Measurements from ENCODE around the gene NISCH. TPM values are rescaled to one million over a fixed set of nuclear protein-coding genes. Genes with fewer than 3 reads are reported as not detected.

The NISCH gene
- polyA plus RNA-seq, 3 donors, result 9.7 to 106 (median 13.1) TPM

DNA sequence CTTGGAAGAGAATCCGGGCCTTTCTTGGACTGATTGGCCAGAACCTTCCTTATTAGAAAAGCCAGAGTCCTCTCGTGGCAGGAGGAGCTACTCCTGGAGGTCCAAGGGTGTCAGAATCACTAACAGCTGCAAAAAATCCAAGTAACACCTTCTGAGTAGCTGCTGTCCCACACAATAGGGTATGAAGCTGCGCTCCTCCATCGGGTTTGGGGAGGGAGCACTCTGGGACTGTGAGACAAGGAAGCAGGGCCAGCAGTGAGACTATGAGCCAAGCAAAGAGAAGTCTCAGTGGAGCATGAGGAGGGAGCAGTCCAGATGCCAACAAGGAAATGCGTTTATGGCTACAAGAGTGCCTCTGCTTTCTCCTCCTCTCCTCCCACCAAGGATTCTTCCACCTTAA, 32.2 kb upstream of the NISCH start:
- H3K4me2 ChIP-seq (replicated peaks; ENCODE audit: extremely low read depth, low read length, poor library complexity, severe bottlenecking), result no peak overlapping the region
- TF ChIP-seq, protein P1, sequence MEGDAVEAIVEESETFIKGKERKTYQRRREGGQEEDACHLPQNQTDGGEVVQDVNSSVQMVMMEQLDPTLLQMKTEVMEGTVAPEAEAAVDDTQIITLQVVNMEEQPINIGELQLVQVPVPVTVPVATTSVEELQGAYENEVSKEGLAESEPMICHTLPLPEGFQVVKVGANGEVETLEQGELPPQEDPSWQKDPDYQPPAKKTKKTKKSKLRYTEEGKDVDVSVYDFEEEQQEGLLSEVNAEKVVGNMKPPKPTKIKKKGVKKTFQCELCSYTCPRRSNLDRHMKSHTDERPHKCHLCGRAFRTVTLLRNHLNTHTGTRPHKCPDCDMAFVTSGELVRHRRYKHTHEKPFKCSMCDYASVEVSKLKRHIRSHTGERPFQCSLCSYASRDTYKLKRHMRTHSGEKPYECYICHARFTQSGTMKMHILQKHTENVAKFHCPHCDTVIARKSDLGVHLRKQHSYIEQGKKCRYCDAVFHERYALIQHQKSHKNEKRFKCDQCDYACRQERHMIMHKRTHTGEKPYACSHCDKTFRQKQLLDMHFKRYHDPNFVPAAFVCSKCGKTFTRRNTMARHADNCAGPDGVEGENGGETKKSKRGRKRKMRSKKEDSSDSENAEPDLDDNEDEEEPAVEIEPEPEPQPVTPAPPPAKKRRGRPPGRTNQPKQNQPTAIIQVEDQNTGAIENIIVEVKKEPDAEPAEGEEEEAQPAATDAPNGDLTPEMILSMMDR (IDR thresholded peaks at IDR 0.05), result no peak
- no peak for DNase-seq
- H4K20me1 ChIP-seq (ENCODE audit: insufficient read depth, low read length), result no peaks in the 10 kb centered on the region
- no peak overlapping the region for H3K9ac ChIP-seq (ENCODE audit: insufficient read depth, low read length, poor library complexity, severe bottlenecking)
- no peak overlapping the region for H2AFZ ChIP-seq (ENCODE audit: insufficient read depth, low read depth, low read length, poor library complexity, severe bottlenecking)
- no peaks in the 10 kb centered on the region for H3K9me3 ChIP-seq (replicated peaks in 1 of 2; ENCODE audit: control insufficient read depth in 1 of 2, insufficient read depth in 1 of 2, low read length in 2 of 2)
- H3K4me1 Mint-ChIP-seq, result no peaks in the 10 kb centered on the region
- H3K36me3 Mint-ChIP-seq, result peaks cover 30 to 44% of the 10 kb centered on the region in 2 donors
- peaks cover 11 to 26% of the 10 kb centered on the region in 2 donors for H3K36me3 ChIP-seq (replicated peaks in 1 of 2; ENCODE audit: control insufficient read depth in 1 of 2, insufficient read depth in 2 of 2, low read length in 2 of 2)
- intact Hi-C loops (cut with micrococcal nuclease), result no loop called here
- H3K27me3 ChIP-seq (ENCODE audit: control insufficient read depth in 2 of 2, insufficient read depth in 2 of 2, low read length in 2 of 2), result no peaks in the 10 kb centered on the region
- no peak overlapping the region for H3K4me3 ChIP-seq (replicated peaks in 1 of 3; ENCODE audit: low read depth in 2 of 3, low read length in 3 of 3)
- no peaks in the 10 kb centered on the region for H3K79me2 ChIP-seq (ENCODE audit: insufficient read depth, low read length)
- no peak overlapping the region for H3K27ac Mint-ChIP-seq
- peaks cover 0 to 2% (median 0%) of the 10 kb centered on the region in 7 donors for H3K9me3 Mint-ChIP-seq
- no peak overlapping the region for H3K27ac ChIP-seq (ENCODE audit: low read depth in 1 of 2, low read length in 2 of 2)
- no peak overlapping the region for H3K4me3 Mint-ChIP-seq
- no peaks in the 10 kb centered on the region for H3K4me1 ChIP-seq (ENCODE audit: control insufficient read depth in 1 of 2, insufficient read depth in 2 of 2, low read length in 2 of 2)
- 100% methylated on average over 4 of the region's 5 CpGs for WGBS (ENCODE audit: insufficient coverage)
- peaks cover 0 to 4% (median 0%) of the 10 kb centered on the region in 3 donors for H3K27me3 Mint-ChIP-seq (ENCODE audit: low read depth in 3 of 3)

- Histone ChIP-seq H3K9ac (ENCODE audit: insufficient read depth, low read length, poor library complexity, severe bottlenecking) (no peak overlapping the region), H3K9me3 (replicated peaks in 1 of 2; ENCODE audit: control insufficient read depth in 1 of 2, insufficient read depth in 1 of 2, low read length in 2 of 2) (no peaks in the 10 kb centered on the region), H3K27me3 (ENCODE audit: control insufficient read depth in 2 of 2, insufficient read depth in 2 of 2, low read length in 2 of 2) (no peaks in the 10 kb centered on the region), H3K79me2 (ENCODE audit: insufficient read depth, low read length) (no peaks in the 10 kb centered on the region), H3K27ac (ENCODE audit: low read depth in 1 of 2, low read length in 2 of 2) (no peak overlapping the region), H3K4me1 (ENCODE audit: control insufficient read depth in 1 of 2, insufficient read depth in 2 of 2, low read length in 2 of 2) (peaks cover 15 to 20% of the 10 kb centered on the region in 2 donors), H3K4me3 (replicated peaks in 1 of 3; ENCODE audit: low read depth in 2 of 3, low read length in 3 of 3) (no peak overlapping the region), H2AFZ (ENCODE audit: insufficient read depth, low read depth, low read length, poor library complexity, severe bottlenecking) (no peak overlapping the region), H3K36me3 (replicated peaks in 1 of 2; ENCODE audit: control insufficient read depth in 1 of 2, insufficient read depth in 2 of 2, low read length in 2 of 2) (no peaks in the 10 kb centered on the region), H3K4me2 (replicated peaks; ENCODE audit: extremely low read depth, low read length, poor library complexity, severe bottlenecking) (no peak overlapping the region), H4K20me1 (ENCODE audit: insufficient read depth, low read length) (no peaks in the 10 kb centered on the region)
- WGBS (ENCODE audit: insufficient coverage), result 0% methylated on average over 1 of the region's 7 CpGs
- H3K27ac Mint-ChIP-seq, result peak overlapping the region in 1 of 7 donors; percentile 18
- TF ChIP-seq, protein P1 (IDR thresholded peaks at IDR 0.05), result peak; percentile 81
- H3K36me3 Mint-ChIP-seq, result no peaks in the 10 kb centered on the region
- peaks cover 22% of the 10 kb centered on the region for H3K4me1 Mint-ChIP-seq
- H3K27me3 Mint-ChIP-seq (ENCODE audit: low read depth in 3 of 3), result peaks cover 2 to 8% (median 3%) of the 10 kb centered on the region in 3 donors
- peaks cover 0 to 3% (median 0%) of the 10 kb centered on the region in 7 donors for H3K9me3 Mint-ChIP-seq
- H3K4me3 Mint-ChIP-seq, result no peak overlapping the region
- DNase-seq, result peak; percentile 44 to 63 (median 61)
- intact Hi-C loops (cut with micrococcal nuclease), result loop anchor here (1.0 to 2.0 kb wide), 2 partner anchors 16 to 19 kb away; partner anchors contain the start of gene SEMA3G (in 1 of the 2)
Measured at GRCh38 chr3:52428151-52429005, 27.0 kb upstream of the NISCH start.

Data from CD14-positive monocyte (primary cell).